HG03095 (cell line): ENCODE measurements around the gene EFNA2.

Source experiments
- ATAC-seq: cut with Tn5 transposase; IDR thresholded peaks from one replicate; pipeline ENCODE4 v1.9.1; 2021; ENCODE audit warnings: moderate library complexity; ENCODE audit not compliant: unreplicated experiment

The EFNA2 gene

GRCh38 chr19:1248786-1249297 lies 36.8 kb upstream of the EFNA2 start:
- ATAC-seq = peak; percentile 22

GRCh38 chr19:1249298-1249989 lies 36.2 kb upstream of the EFNA2 start:
- ATAC-seq = peak; percentile 36

GRCh38 chr19:1249990-1250436 lies 35.7 kb upstream of the EFNA2 start:
- no peak for ATAC-seq

- no peak for ATAC-seq
Observed at GRCh38 chr19:1250437-1251260, 35.0 kb upstream of the EFNA2 start.

- no peak for ATAC-seq
Observed at GRCh38 chr19:1251330-1252220, 34.1 kb upstream of the EFNA2 start.

GRCh38 chr19:1252221-1252820 lies 33.4 kb upstream of the EFNA2 start:
- no peak for ATAC-seq

- no peak for ATAC-seq
Observed at GRCh38 chr19:1252821-1253513, 32.7 kb upstream of the EFNA2 start.

GRCh38 chr19:1253514-1254080 lies 32.1 kb upstream of the EFNA2 start:
- no peak for ATAC-seq

GRCh38 chr19:1254081-1254527 lies 31.6 kb upstream of the EFNA2 start:
- ATAC-seq = no peak

- ATAC-seq = no peak
Observed at GRCh38 chr19:1254530-1255185, 31.0 kb upstream of the EFNA2 start.

- ATAC-seq = no peak
Observed at GRCh38 chr19:1255186-1256161, 30.2 kb upstream of the EFNA2 start.

GRCh38 chr19:1256646-1257474 lies 28.8 kb upstream of the EFNA2 start:
- no peak for ATAC-seq

- ATAC-seq = no peak
Observed at GRCh38 chr19:1257475-1258162, 28.1 kb upstream of the EFNA2 start.

- no peak for ATAC-seq
Observed at GRCh38 chr19:1258163-1258492, 27.5 kb upstream of the EFNA2 start.

GRCh38 chr19:1258707-1259205 lies 26.9 kb upstream of the EFNA2 start:
- ATAC-seq = no peak

GRCh38 chr19:1259206-1259875 lies 26.3 kb upstream of the EFNA2 start:
- no peak for ATAC-seq
